Stimulated activated naive B cell treated with anti-CD40 and anti-IgM and Interleukin-4, amounts not matched to agents 10 μg/mL and 1 μg/mL and 100 μg/mL, for 72 hours (primary cell): ENCODE data around the gene C16orf96.

Experiments used
- ATAC-seq, 2 donors: fragments of 150-1000 bp; cut with Tn5 transposase; replicated peaks; 2 replicates each; pipeline ENCODE4 v1.10.0; 2021; ENCODE audit warnings: moderate library complexity in 1 of 2
- DNase-seq: peaks from one replicate; pipeline ENCODE4 v3.0.0; 2021
- H3K27ac Mint-ChIP-seq: one replicate; pipeline ENCODE4 v1.8.0; 2022; ENCODE audit warnings: mild to moderate bottlenecking, mixed read lengths
- H3K27me3 Mint-ChIP-seq, 2 donors: one replicate each; pipeline ENCODE4 v1.8.0; 2022; ENCODE audit warnings: mixed read lengths in 2 of 2
- H3K36me3 Mint-ChIP-seq, 2 donors: one replicate each; pipeline ENCODE4 v1.8.0; 2022; ENCODE audit warnings: mixed read lengths in 2 of 2, mild to moderate bottlenecking in 1 of 2
- H3K4me1 Mint-ChIP-seq, 2 donors: one replicate each; pipeline ENCODE4 v1.8.0; 2022; ENCODE audit warnings: mixed read lengths in 2 of 2, mild to moderate bottlenecking in 1 of 2
- H3K4me3 Mint-ChIP-seq, 2 donors: one replicate each; pipeline ENCODE4 v1.8.0; 2022; ENCODE audit warnings: mild to moderate bottlenecking in 2 of 2, mixed read lengths in 2 of 2, moderate library complexity in 1 of 2
- H3K9me3 Mint-ChIP-seq, 2 donors: one replicate each; pipeline ENCODE4 v1.8.0; 2022; ENCODE audit warnings: mixed read lengths in 2 of 2, mild to moderate bottlenecking in 1 of 2

Gene C16orf96

GRCh38 chr16:4517812-4518680 is 38.1 kb upstream of the C16orf96 start:
- H3K27ac Mint-ChIP-seq = no peak overlapping the region
- no peak for ATAC-seq
- peaks cover 28 to 59% of the 10 kb centered on the region in 2 donors for H3K4me1 Mint-ChIP-seq
- peaks cover 0 to 5% of the 10 kb centered on the region in 2 donors for H3K9me3 Mint-ChIP-seq
- H3K36me3 Mint-ChIP-seq = peaks cover 22 to 37% of the 10 kb centered on the region in 2 donors
- H3K27me3 Mint-ChIP-seq = no peaks in the 10 kb centered on the region
- no peak overlapping the region for H3K4me3 Mint-ChIP-seq
- DNase-seq = no peak

- no peak overlapping the region for H3K4me3 Mint-ChIP-seq
- peak overlapping the region; percentile 47 for H3K27ac Mint-ChIP-seq
- DNase-seq = no peak
- H3K9me3 Mint-ChIP-seq = peaks cover 0 to 5% of the 10 kb centered on the region in 2 donors
- H3K4me1 Mint-ChIP-seq = peaks cover 18 to 51% of the 10 kb centered on the region in 2 donors
- ATAC-seq = no peak
- H3K27me3 Mint-ChIP-seq = no peaks in the 10 kb centered on the region
- H3K36me3 Mint-ChIP-seq = peaks cover 24 to 30% of the 10 kb centered on the region in 2 donors
Measured at GRCh38 chr16:4519274-4520058, 36.7 kb upstream of the C16orf96 start.

- ATAC-seq (no peak), DNase-seq (no peak)
- Mint-ChIP-seq H3K9me3 (peaks cover 0 to 2% of the 10 kb centered on the region in 2 donors), H3K4me1 (peaks cover 5 to 37% of the 10 kb centered on the region in 2 donors), H3K36me3 (peaks cover 23% of the 10 kb centered on the region in 2 donors), H3K4me3 (no peak overlapping the region), H3K27me3 (no peaks in the 10 kb centered on the region), H3K27ac (no peak overlapping the region)
Measured at GRCh38 chr16:4520913-4521312, 35.2 kb upstream of the C16orf96 start.

GRCh38 chr16:4522051-4522581 is 34.0 kb upstream of the C16orf96 start:
- no peak for ATAC-seq
- no peak overlapping the region for H3K4me3 Mint-ChIP-seq
- peak overlapping the region; percentile 62 for H3K27ac Mint-ChIP-seq
- H3K27me3 Mint-ChIP-seq = no peaks in the 10 kb centered on the region
- no peaks in the 10 kb centered on the region for H3K9me3 Mint-ChIP-seq
- peaks cover 6 to 32% of the 10 kb centered on the region in 2 donors for H3K4me1 Mint-ChIP-seq
- no peak for DNase-seq
- peaks cover 24% of the 10 kb centered on the region in 2 donors for H3K36me3 Mint-ChIP-seq

- no peak for DNase-seq
- no peak overlapping the region for H3K4me3 Mint-ChIP-seq
- H3K9me3 Mint-ChIP-seq = no peaks in the 10 kb centered on the region
- H3K36me3 Mint-ChIP-seq = peaks cover 21 to 24% of the 10 kb centered on the region in 2 donors
- no peak overlapping the region for H3K27ac Mint-ChIP-seq
- H3K4me1 Mint-ChIP-seq = peaks cover 6 to 33% of the 10 kb centered on the region in 2 donors
- no peaks in the 10 kb centered on the region for H3K27me3 Mint-ChIP-seq
- no peak for ATAC-seq
Measured at GRCh38 chr16:4523686-4524085, 32.5 kb upstream of the C16orf96 start.

- DNase-seq = no peak
- no peak for ATAC-seq
- Mint-ChIP-seq H3K36me3 (peaks cover 21 to 32% of the 10 kb centered on the region in 2 donors), H3K27ac (no peak overlapping the region), H3K27me3 (no peaks in the 10 kb centered on the region), H3K9me3 (no peaks in the 10 kb centered on the region), H3K4me3 (no peak overlapping the region), H3K4me1 (peaks cover 13 to 40% of the 10 kb centered on the region in 2 donors)
Measured at GRCh38 chr16:4524571-4524970, 31.6 kb upstream of the C16orf96 start.

- Mint-ChIP-seq H3K36me3 (peaks cover 21 to 30% of the 10 kb centered on the region in 2 donors), H3K27ac (peak overlapping the region; percentile 81), H3K4me3 (no peak overlapping the region), H3K9me3 (no peaks in the 10 kb centered on the region), H3K4me1 (peaks cover 17 to 41% of the 10 kb centered on the region in 2 donors), H3K27me3 (no peaks in the 10 kb centered on the region)
- no peak for DNase-seq
- no peak for ATAC-seq
Measured at GRCh38 chr16:4525069-4525468, 31.1 kb upstream of the C16orf96 start.

GRCh38 chr16:4525634-4526277 is 30.4 kb upstream of the C16orf96 start:
- Mint-ChIP-seq H3K36me3 (peaks cover 21 to 30% of the 10 kb centered on the region in 2 donors), H3K27ac (no peak overlapping the region), H3K4me3 (no peak overlapping the region), H3K27me3 (no peaks in the 10 kb centered on the region), H3K9me3 (no peaks in the 10 kb centered on the region), H3K4me1 (peaks cover 16 to 42% of the 10 kb centered on the region in 2 donors)
- ATAC-seq (no peak), DNase-seq (no peak)

GRCh38 chr16:4529085-4530060 is 26.8 kb upstream of the C16orf96 start:
- H3K4me1 Mint-ChIP-seq = peaks cover 16 to 49% of the 10 kb centered on the region in 2 donors
- peak; percentile 77 to 80 for ATAC-seq

GRCh38 chr16:4531811-4532210 is 24.3 kb upstream of the C16orf96 start:
- no peak for ATAC-seq
- Mint-ChIP-seq H3K4me1 (peaks cover 28 to 67% of the 10 kb centered on the region in 2 donors), H3K36me3 (peaks cover 21 to 34% of the 10 kb centered on the region in 2 donors), H3K4me3 (no peak overlapping the region), H3K9me3 (no peaks in the 10 kb centered on the region), H3K27me3 (no peaks in the 10 kb centered on the region), H3K27ac (no peak overlapping the region)
- no peak for DNase-seq

More at GRCh38 chr16:4529085-4530060, 26.8 kb upstream of the C16orf96 start:
- H3K36me3 Mint-ChIP-seq = peaks cover 26 to 32% of the 10 kb centered on the region in 2 donors
- H3K27me3 Mint-ChIP-seq = no peaks in the 10 kb centered on the region
- no peaks in the 10 kb centered on the region for H3K9me3 Mint-ChIP-seq
- peak overlapping the region; percentile 83 for H3K27ac Mint-ChIP-seq
- H3K4me3 Mint-ChIP-seq = peak overlapping the region; percentile 18 to 70
- DNase-seq = no peak

GRCh38 chr16:4532238-4532637 is 23.9 kb upstream of the C16orf96 start:
- peaks cover 32 to 67% of the 10 kb centered on the region in 2 donors for H3K4me1 Mint-ChIP-seq
- no peak overlapping the region for H3K4me3 Mint-ChIP-seq
- H3K27ac Mint-ChIP-seq = no peak overlapping the region
- peaks cover 20 to 34% of the 10 kb centered on the region in 2 donors for H3K36me3 Mint-ChIP-seq
- H3K9me3 Mint-ChIP-seq = no peaks in the 10 kb centered on the region
- no peak for DNase-seq
- ATAC-seq = no peak
- H3K27me3 Mint-ChIP-seq = no peaks in the 10 kb centered on the region

- ATAC-seq (no peak), DNase-seq (no peak)
- Mint-ChIP-seq H3K4me1 (peaks cover 37 to 67% of the 10 kb centered on the region in 2 donors), H3K27me3 (no peaks in the 10 kb centered on the region), H3K27ac (no peak overlapping the region), H3K36me3 (peaks cover 19 to 34% of the 10 kb centered on the region in 2 donors), H3K4me3 (no peak overlapping the region), H3K9me3 (no peaks in the 10 kb centered on the region)
Measured at GRCh38 chr16:4533490-4533889, 22.6 kb upstream of the C16orf96 start.
